NB4 (cell line): Measurements from ENCODE around the gene CACNA2D3.

Source experiments
- CTCF ChIP-seq: IDR thresholded peaks from one replicate; pipeline ENCODE4 v1.5.1; 2012; ENCODE audit warnings: low read depth, low read length
- POLR2A ChIP-seq: IDR thresholded peaks from 2 replicates; pipeline ENCODE4 v1.6.1; 2011; ENCODE audit warnings: mild to moderate bottlenecking; ENCODE audit not compliant: insufficient read length; ENCODE audit errors: extremely low read depth
- TF ChIP-seq, protein P1 (sequence below): IDR thresholded peaks from 2 replicates; pipeline ENCODE4 v1.6.1; 2011; ENCODE audit warnings: low read depth, low read length

- TF ChIP-seq CTCF (no peak), POLR2A (no peak)
- TF ChIP-seq, protein P1, sequence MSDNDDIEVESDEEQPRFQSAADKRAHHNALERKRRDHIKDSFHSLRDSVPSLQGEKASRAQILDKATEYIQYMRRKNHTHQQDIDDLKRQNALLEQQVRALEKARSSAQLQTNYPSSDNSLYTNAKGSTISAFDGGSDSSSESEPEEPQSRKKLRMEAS, result no peak
Observed at GRCh38 chr3:54384279-54384678, 261.9 kb downstream of the CACNA2D3 start.
